ENCODE measurements around the gene KIF1A. TPM values are rescaled to one million over a fixed set of nuclear protein-coding genes. Genes with fewer than 3 reads are reported as not detected.

The KIF1A gene
- total RNA-seq, 1 experiment from 2014 or later, result not detected

- ChIA-PET CTCF (no interaction called here), POLR2A (ENCODE audit: unreplicated experiment) (no interaction called here)
- BruUV-seq (replicated peaks), result no TSS peak
- Histone ChIP-seq H3K9me2 (replicated peaks; ENCODE audit: low read length) (no peaks in the 10 kb centered on the region), H3K36me3 (ENCODE audit: low read depth, low read length) (no peaks in the 10 kb centered on the region), H3K4me3 (ENCODE audit: low read length) (no peak overlapping the region), H3K4me2 (ENCODE audit: low read length) (no peak overlapping the region), H3K27ac (ENCODE audit: low read length) (no peak overlapping the region), H4K20me1 (ENCODE audit: low read length) (no peaks in the 10 kb centered on the region), H3K4me1 (ENCODE audit: insufficient read depth, low read length) (peaks cover 6% of the 10 kb centered on the region; the same call in 1 of the 2 replicates), H3K27me3 (ENCODE audit: low read length) (no peaks in the 10 kb centered on the region), H3K9me3 (ENCODE audit: low read length) (no peaks in the 10 kb centered on the region), H3F3A (ENCODE audit: low read length, unreplicated experiment) (no peaks in the 10 kb centered on the region), H2AFZ (ENCODE audit: low read length) (no peak overlapping the region), H3K9ac (ENCODE audit: low read length) (no peak overlapping the region), H3K79me2 (ENCODE audit: low read length) (no peaks in the 10 kb centered on the region)
- ATAC-seq (no peak), DNase-seq (no peak)
- intact Hi-C loops (cut with micrococcal nuclease), result no loop called here
- TF ChIP-seq EZH2 (IDR thresholded peaks at IDR 0.05; ENCODE audit: low read length, unreplicated experiment) (no peak), CTCF (conservative IDR thresholded peaks at IDR 0.05; ENCODE audit: low read depth, low read length) (no peak), EZH2phosphoT487 (IDR thresholded peaks at IDR 0.05; ENCODE audit: borderline replicate concordance, low read length) (no peak)
Observed at GRCh38 chr2:240734756-240735155, 85.3 kb downstream of the KIF1A start.

DNA sequence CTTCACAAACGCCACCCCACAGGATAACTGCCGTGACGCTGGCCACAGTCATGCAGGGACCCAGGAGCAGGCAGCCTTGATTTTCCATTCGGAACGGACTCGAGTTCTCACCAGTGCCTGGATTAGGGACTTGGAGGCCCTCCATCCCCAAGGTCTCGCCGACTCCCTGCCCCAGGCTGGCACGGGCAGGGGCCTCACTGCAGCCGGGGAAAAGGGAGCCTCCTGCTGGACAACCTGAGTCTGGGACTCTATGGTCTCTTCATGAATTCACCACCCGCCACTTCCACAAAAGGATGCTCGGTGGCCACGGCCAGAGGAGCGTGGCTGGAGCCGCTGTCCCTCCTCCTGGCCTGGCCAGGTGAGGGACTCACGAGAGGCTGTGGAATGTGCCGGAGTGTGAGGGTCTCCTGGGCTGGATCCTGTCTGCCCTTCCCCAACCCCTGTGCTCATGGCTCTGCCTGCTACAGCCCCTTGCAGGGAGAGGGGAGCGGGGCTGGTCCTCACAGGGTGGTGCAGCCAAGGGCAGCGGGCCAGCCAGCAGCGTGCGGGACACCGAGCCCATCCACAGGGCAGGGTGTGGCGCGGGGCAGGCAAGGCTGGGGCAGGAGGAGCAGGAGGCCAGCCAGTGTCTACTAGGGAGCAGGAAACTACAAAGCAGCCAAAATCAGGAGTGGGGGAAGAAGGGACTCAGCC, 86.1 kb downstream of the KIF1A start:
- CTCF ChIA-PET, result no interaction called here
- no TSS peak for BruUV-seq (replicated peaks)
- Histone ChIP-seq H3K79me2 (ENCODE audit: low read length) (no peaks in the 10 kb centered on the region), H2AFZ (ENCODE audit: low read length) (no peak overlapping the region), H3K4me1 (ENCODE audit: insufficient read depth, low read length) (no peaks in the 10 kb centered on the region), H3K27me3 (ENCODE audit: low read length) (no peaks in the 10 kb centered on the region), H3K9me3 (ENCODE audit: low read length) (no peaks in the 10 kb centered on the region), H3K4me3 (ENCODE audit: low read length) (no peak overlapping the region), H3K4me2 (ENCODE audit: low read length) (no peak overlapping the region), H3K9me2 (replicated peaks; ENCODE audit: low read length) (no peaks in the 10 kb centered on the region), H3F3A (ENCODE audit: low read length, unreplicated experiment) (no peaks in the 10 kb centered on the region), H3K9ac (ENCODE audit: low read length) (no peak overlapping the region), H4K20me1 (ENCODE audit: low read length) (no peaks in the 10 kb centered on the region), H3K36me3 (ENCODE audit: low read depth, low read length) (no peaks in the 10 kb centered on the region), H3K27ac (ENCODE audit: low read length) (no peak overlapping the region)
- POLR2A ChIA-PET (ENCODE audit: unreplicated experiment), result no interaction called here
- no peak for DNase-seq
- intact Hi-C loops (cut with micrococcal nuclease), result no loop called here
- ATAC-seq, result peak; percentile 38; the same call in 1 of the 2 replicates
- TF ChIP-seq EZH2phosphoT487 (IDR thresholded peaks at IDR 0.05; ENCODE audit: borderline replicate concordance, low read length) (no peak), CTCF (conservative IDR thresholded peaks at IDR 0.05; ENCODE audit: low read depth, low read length) (peak; percentile 45; the same call in 1 of the 2 replicates)

DNA sequence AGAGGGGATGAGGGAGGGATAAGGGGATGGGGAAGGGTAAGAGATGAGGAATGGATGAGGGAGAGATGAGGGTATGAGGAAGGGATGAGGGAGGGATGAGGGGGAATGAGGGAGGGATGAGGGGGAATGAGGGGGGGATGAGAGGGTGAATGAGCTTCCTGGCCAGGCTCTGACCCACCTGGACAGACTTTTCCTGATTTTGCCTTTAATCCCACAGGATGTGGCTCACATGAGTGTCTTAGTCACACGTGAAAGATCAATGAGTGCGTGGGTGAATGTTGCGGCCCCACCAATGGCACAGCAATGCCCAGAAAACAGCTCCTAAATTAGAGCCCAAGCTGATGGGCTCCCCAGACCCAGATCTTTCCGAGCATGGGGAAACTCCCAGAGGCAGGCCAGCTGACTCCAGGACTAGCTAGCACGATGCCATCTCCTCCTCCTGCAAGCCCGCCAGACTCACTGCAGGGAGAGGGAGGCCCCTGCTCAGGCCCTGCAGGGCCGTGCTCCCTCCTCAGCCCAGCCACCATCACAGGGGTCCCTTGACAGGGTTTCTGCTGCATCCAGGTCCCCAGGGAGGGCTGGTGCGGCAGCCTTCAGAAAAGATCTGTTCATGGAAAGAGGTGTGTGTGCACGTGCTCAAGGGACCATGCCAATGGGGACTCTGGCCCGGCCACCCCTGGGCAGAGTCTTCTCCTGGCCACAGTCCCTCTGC, 87.0 kb downstream of the KIF1A start:
- no peak overlapping the region for H3K27ac ChIP-seq (ENCODE audit: low read length)
- no peak overlapping the region for H3K9ac ChIP-seq (ENCODE audit: low read length)
- no peaks in the 10 kb centered on the region for H3K27me3 ChIP-seq (ENCODE audit: low read length)
- DNase-seq, result no peak
- no peak overlapping the region for H3K4me3 ChIP-seq (ENCODE audit: low read length)
- H3K36me3 ChIP-seq (ENCODE audit: low read depth, low read length), result no peaks in the 10 kb centered on the region
- TF ChIP-seq CTCF (conservative IDR thresholded peaks at IDR 0.05; ENCODE audit: low read depth, low read length) (no peak), EZH2 (IDR thresholded peaks at IDR 0.05; ENCODE audit: low read length, unreplicated experiment) (no peak), EZH2phosphoT487 (IDR thresholded peaks at IDR 0.05; ENCODE audit: borderline replicate concordance, low read length) (no peak)
- ChIA-PET CTCF (no interaction called here), POLR2A (ENCODE audit: unreplicated experiment) (no interaction called here)
- no peaks in the 10 kb centered on the region for H3F3A ChIP-seq (ENCODE audit: low read length, unreplicated experiment)
- no peaks in the 10 kb centered on the region for H3K4me1 ChIP-seq (ENCODE audit: insufficient read depth, low read length)
- H4K20me1 ChIP-seq (ENCODE audit: low read length), result no peaks in the 10 kb centered on the region
- intact Hi-C loops (cut with micrococcal nuclease), result no loop called here
- no TSS peak for BruUV-seq (replicated peaks)
- no peak for ATAC-seq
- H3K4me2 ChIP-seq (ENCODE audit: low read length), result no peak overlapping the region
- H2AFZ ChIP-seq (ENCODE audit: low read length), result no peak overlapping the region
- no peaks in the 10 kb centered on the region for H3K9me2 ChIP-seq (replicated peaks; ENCODE audit: low read length)
- no peaks in the 10 kb centered on the region for H3K9me3 ChIP-seq (ENCODE audit: low read length)
- H3K79me2 ChIP-seq (ENCODE audit: low read length), result no peaks in the 10 kb centered on the region
